ENCODE results near the gene COA5.

- TF ChIP-seq CTCF (conservative IDR thresholded peaks at IDR 0.05; ENCODE audit: low read depth, low read length), result no peak
- no peak for TF ChIP-seq EZH2 (IDR thresholded peaks at IDR 0.05; ENCODE audit: borderline replicate concordance, low read depth, low read length, poor library complexity, severe bottlenecking)
Observed at GRCh38 chr2:98556344-98557033, 51.8 kb downstream of the COA5 start.

Data from A673 (cell line).